GM12892 (cell line): ENCODE results near the gene CLEC4G.

Experiments used
- POLR2A ChIP-seq: IDR thresholded peaks from 2 replicates; pipeline ENCODE4 v1.6.1; 2011; ENCODE audit warnings: low read depth, low read length, control low read depth
- POLR2AphosphoS5 ChIP-seq: IDR thresholded peaks from 2 replicates; pipeline ENCODE4 v1.6.1; 2011; ENCODE audit warnings: low read depth, low read length, control low read depth

DNA sequence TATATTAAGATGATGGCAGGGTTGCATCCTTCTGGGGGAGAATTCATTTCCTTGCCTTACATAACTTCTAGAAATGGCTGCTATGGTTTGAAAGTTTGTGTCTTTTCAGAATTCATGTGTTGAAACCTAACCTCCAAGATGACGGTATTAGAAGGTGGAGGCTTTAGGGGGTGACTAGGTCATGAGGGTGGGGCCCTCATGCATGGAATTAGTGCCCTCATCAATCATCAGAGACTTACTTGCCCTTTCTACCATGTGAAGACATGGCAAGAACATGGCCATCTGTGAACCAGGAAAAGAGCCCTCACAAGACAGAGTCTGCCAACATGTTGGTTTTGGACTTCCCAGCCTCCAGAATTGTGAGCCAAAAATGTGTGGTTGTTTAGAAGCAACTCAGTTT is 15.1 kb downstream of the CLEC4G start:
- TF ChIP-seq POLR2AphosphoS5 = no peak
- TF ChIP-seq POLR2A = no peak
